Measurements from ENCODE around the gene APOA4. TPM values are rescaled to one million over a fixed set of nuclear protein-coding genes. Genes with fewer than 3 reads are reported as not detected.

The APOA4 gene
- total and polyA plus RNA-seq, 12 donors: 0.17 to 1.1 TPM; not detected in 10

- Histone ChIP-seq H3K36me3 (replicated peaks in 1 of 2) (no peaks in the 10 kb centered on the region), H3K9me3 (replicated peaks in 1 of 3) (no peaks in the 10 kb centered on the region), H3K4me3 (no peak overlapping the region), H3K4me1 (replicated peaks in 1 of 2) (no peaks in the 10 kb centered on the region), H3K27me3 (no peaks in the 10 kb centered on the region), H3K27ac (no peak overlapping the region)
- DNase-seq: no peak
- TF ChIP-seq CTCF (IDR thresholded peaks at IDR 0.05) (no peak), POLR2A (IDR thresholded peaks at IDR 0.05) (no peak)
- 63 to 82% (median 70%) methylated on average over 7 to 9 of the region's 9 CpGs for WGBS, 4 donors
- intact Hi-C loops (cut with DNase I): no loop called here
Observed at GRCh38 chr11:116826751-116827431, 3.8 kb upstream of the APOA4 start.

- WGBS, 4 donors: 77 to 84% (median 80%) methylated on average over 22 of the region's 22 CpGs
- H3K36me3 ChIP-seq (replicated peaks in 1 of 2): no peaks in the 10 kb centered on the region
- no peaks in the 10 kb centered on the region for H3K4me1 ChIP-seq (replicated peaks in 1 of 2)
- no peak overlapping the region for H3K27ac ChIP-seq
- no peaks in the 10 kb centered on the region for H3K9me3 ChIP-seq (replicated peaks in 1 of 3)
- intact Hi-C loops (cut with DNase I): no loop called here
- no peak for TF ChIP-seq CTCF (IDR thresholded peaks at IDR 0.05)
- no peak for TF ChIP-seq POLR2A (IDR thresholded peaks at IDR 0.05)
- H3K27me3 ChIP-seq: no peaks in the 10 kb centered on the region
- H3K4me3 ChIP-seq: no peak overlapping the region
- DNase-seq: no peak
Observed at GRCh38 chr11:116825854-116826750, 3.0 kb upstream of the APOA4 start.

- intact Hi-C loops (cut with DNase I): no loop called here
- Histone ChIP-seq H3K27me3 (no peaks in the 10 kb centered on the region), H3K27ac (no peak overlapping the region), H3K9me3 (replicated peaks in 1 of 3) (no peaks in the 10 kb centered on the region), H3K4me1 (replicated peaks in 1 of 2) (no peaks in the 10 kb centered on the region), H3K4me3 (no peak overlapping the region), H3K36me3 (replicated peaks in 1 of 2) (no peaks in the 10 kb centered on the region)
- WGBS, 4 donors: 79 to 84% (median 82%) methylated on average over 5 of the region's 5 CpGs
- TF ChIP-seq CTCF (IDR thresholded peaks at IDR 0.05) (no peak), POLR2A (IDR thresholded peaks at IDR 0.05) (no peak)
- DNase-seq: no peak
Observed at GRCh38 chr11:116825434-116825833, 2.3 kb upstream of the APOA4 start.

- Histone ChIP-seq H3K4me1 (replicated peaks in 1 of 2) (no peaks in the 10 kb centered on the region), H3K9me3 (replicated peaks in 1 of 3) (no peaks in the 10 kb centered on the region), H3K4me3 (no peak overlapping the region), H3K36me3 (replicated peaks in 1 of 2) (no peaks in the 10 kb centered on the region), H3K27me3 (no peaks in the 10 kb centered on the region), H3K27ac (no peak overlapping the region)
- WGBS, 4 donors: 77 to 87% (median 82%) methylated on average over 4 to 5 of the region's 5 CpGs
- DNase-seq: no peak
- intact Hi-C loops (cut with DNase I): no loop called here
- TF ChIP-seq CTCF (IDR thresholded peaks at IDR 0.05) (no peak), POLR2A (IDR thresholded peaks at IDR 0.05) (no peak)
Observed at GRCh38 chr11:116822575-116822974, 529 bp downstream of the APOA4 start.
